H1 (cell line): ENCODE data around the gene LKAAEAR1. TPM values are rescaled to one million over a fixed set of nuclear protein-coding genes. Genes with fewer than 3 reads are reported as not detected.

Experiments used
- CTCF ChIA-PET: fragments of 300-600 bp; sonication (Branson Sonifier 250); formaldehyde crosslinking; loops from one replicate; lab custom pipeline; 2021; ENCODE audit not compliant: partially characterized antibody; lab: Charles Lee
- POLR2A ChIA-PET: fragments of 300-600 bp; sonication (Branson Sonifier 250); formaldehyde crosslinking; loops from one replicate; lab custom pipeline; 2021; ENCODE audit warnings: inconsistent platforms; ENCODE audit not compliant: partially characterized antibody; lab: Charles Lee
- DNase-seq, 2 experiments: peaks; one replicate each; pipeline versions ENCODE4 v3.0.0 to v3.0.0-alpha.2; 2010 to 2022; ENCODE audit warnings: low spot score in 2 of 2, low read depth in 1 of 2, mixed read lengths in 1 of 2
- FAIRE-seq: peaks from 2 replicates; lab custom pipeline; 2011; peaks lifted over from hg19 to GRCh38; lab: Jason Lieb, UNC
- H2AFZ ChIP-seq: 2 replicates; pipeline ENCODE4 v1.8.1; 2012; ENCODE audit warnings: low read length, inconsistent platforms
- H2AK5ac ChIP-seq: 2 replicates; pipeline ENCODE4 v1.6.1; 2013; ENCODE audit warnings: low read depth, low read length
- H2BK120ac ChIP-seq: replicated peaks from 2 replicates; pipeline ENCODE3; 2013; ENCODE audit warnings: low read depth, low read length, inconsistent platforms
- H2BK12ac ChIP-seq: 2 replicates; pipeline ENCODE4 v1.6.1; 2013; ENCODE audit warnings: low read depth, low read length
- H2BK15ac ChIP-seq: 2 replicates; pipeline ENCODE4 v1.6.1; 2013; ENCODE audit warnings: low read length
- H2BK20ac ChIP-seq: 2 replicates; pipeline ENCODE4 v1.6.1; 2013; ENCODE audit warnings: low read length
- H2BK5ac ChIP-seq: 2 replicates; pipeline ENCODE4 v1.6.1; 2013; ENCODE audit warnings: low read depth, low read length
- H3K14ac ChIP-seq: 2 replicates; pipeline ENCODE4 v1.6.1; 2013; ENCODE audit warnings: inconsistent platforms; ENCODE audit not compliant: insufficient read length
- H3K18ac ChIP-seq: 2 replicates; pipeline ENCODE4 v1.6.1; 2013; ENCODE audit warnings: low read length; ENCODE audit errors: extremely low read depth
- H3K23ac ChIP-seq: 2 replicates; pipeline ENCODE4 v1.6.1; 2013; ENCODE audit warnings: inconsistent platforms; ENCODE audit not compliant: insufficient read length
- H3K23me2 ChIP-seq: 2 replicates; pipeline ENCODE4 v1.6.1; 2013; ENCODE audit warnings: low read depth, low read length
- H3K27ac ChIP-seq: 2 replicates; pipeline ENCODE4 v1.6.1; 2011; ENCODE audit warnings: low read depth, low read length, inconsistent platforms
- H3K27me3 ChIP-seq, 4 experiments: replicated peaks in 1 of 4; 1 replicate in 1 of 4; 2 replicates in 3 of 4; pipeline versions ENCODE4 v1.6.1 to v1.8.1; 2011 to 2013; ENCODE audit warnings: low read length in 3 of 4, mild to moderate bottlenecking in 3 of 4, inconsistent platforms in 2 of 4, mixed read lengths in 2 of 4, moderate library complexity in 1 of 4; ENCODE audit not compliant: control insufficient read depth in 3 of 4, insufficient read depth in 3 of 4; ENCODE audit errors: extremely low read depth in 1 of 4
- H3K36me3 ChIP-seq, 4 experiments: 2 replicates each; pipeline versions ENCODE4 v1.6.1 to v1.8.1; 2011 to 2013; ENCODE audit warnings: mild to moderate bottlenecking in 4 of 4, low read length in 3 of 4, moderate library complexity in 2 of 4, control low read depth in 1 of 4, inconsistent platforms in 1 of 4; ENCODE audit not compliant: insufficient read depth in 4 of 4, control insufficient read depth in 2 of 4
- H3K4ac ChIP-seq: replicated peaks from 2 replicates; pipeline ENCODE3; 2013; ENCODE audit warnings: low read length, low read depth, mixed read lengths, inconsistent platforms; ENCODE audit not compliant: insufficient read length
- H3K4me1 ChIP-seq, 4 experiments: replicated peaks in 1 of 4; 1 replicate in 1 of 4; 2 replicates in 3 of 4; pipeline versions ENCODE4 v1.6.1 to v1.8.1; 2011 to 2013; ENCODE audit warnings: low read length in 3 of 4, inconsistent platforms in 2 of 4, mixed read lengths in 1 of 4; ENCODE audit not compliant: insufficient read depth in 4 of 4, control insufficient read depth in 3 of 4
- H3K4me2 ChIP-seq, 2 experiments: 2 replicates each; pipeline versions ENCODE4 v1.6.1 to v1.8.1; 2011 to 2013; ENCODE audit warnings: low read depth in 2 of 2, low read length in 2 of 2, control low read depth in 1 of 2, inconsistent platforms in 1 of 2, mild to moderate bottlenecking in 1 of 2; ENCODE audit not compliant: insufficient read depth in 1 of 2
- H3K4me3 ChIP-seq, 4 experiments: fragments of 200-600, 300-600 bp in 1 of 4; sonication (generic), shearing (Covaris generic), sonication (Bioruptor Twin) in 1 of 4; 2 replicates each; pipeline versions ENCODE4 v1.5.1 to v1.8.1; 2011 to 2016; ENCODE audit warnings: low read length in 4 of 4, low read depth in 3 of 4, control low read depth in 2 of 4, inconsistent platforms in 2 of 4, mild to moderate bottlenecking in 2 of 4, mixed read lengths in 1 of 4, moderate library complexity in 1 of 4; ENCODE audit not compliant: insufficient read depth in 2 of 4; ENCODE audit errors: extremely low read depth in 1 of 4
- H3K56ac ChIP-seq: replicated peaks from 2 replicates; pipeline ENCODE3; 2013; ENCODE audit warnings: low read depth, mild to moderate bottlenecking, mixed read lengths, low read length, inconsistent platforms; ENCODE audit not compliant: insufficient read length
- H3K79me1 ChIP-seq: 2 replicates; pipeline ENCODE4 v1.6.1; 2013; ENCODE audit warnings: low read depth, low read length, control low read depth
- H3K79me2 ChIP-seq, 2 experiments: 2 replicates each; pipeline versions ENCODE4 v1.6.1 to v1.8.1; 2012 to 2013; ENCODE audit warnings: low read length in 2 of 2, mild to moderate bottlenecking in 2 of 2, inconsistent platforms in 1 of 2; ENCODE audit not compliant: insufficient read depth in 2 of 2, control insufficient read depth in 1 of 2
- H3K9ac ChIP-seq, 4 experiments: replicated peaks in 1 of 4; 1 replicate in 1 of 4; 2 replicates in 3 of 4; pipeline versions ENCODE4 v1.6.1 to v1.8.1; 2011 to 2013; ENCODE audit warnings: low read depth in 3 of 4, low read length in 3 of 4, control low read depth in 2 of 4, mild to moderate bottlenecking in 2 of 4, moderate library complexity in 2 of 4, inconsistent platforms in 1 of 4; ENCODE audit errors: extremely low read depth in 1 of 4
- H3K9me3 ChIP-seq, 2 experiments: 2 replicates each; pipeline versions ENCODE4 v1.6.1 to v1.8.1; 2012 to 2013; ENCODE audit warnings: mild to moderate bottlenecking in 2 of 2, moderate library complexity in 2 of 2, control low read depth in 1 of 2, inconsistent platforms in 1 of 2, low read depth in 1 of 2, low read length in 1 of 2, mixed read lengths in 1 of 2; ENCODE audit not compliant: insufficient read depth in 2 of 2
- H4K20me1 ChIP-seq, 2 experiments: replicated peaks in 1 of 2; 2 replicates each; pipeline versions ENCODE3 to v1.8.1; 2011 to 2013; ENCODE audit warnings: inconsistent platforms in 2 of 2, low read length in 2 of 2, mild to moderate bottlenecking in 1 of 2; ENCODE audit not compliant: insufficient read depth in 2 of 2, control insufficient read depth in 1 of 2
- H4K5ac ChIP-seq: 2 replicates; pipeline ENCODE4 v1.6.1; 2013; ENCODE audit warnings: low read length, low read depth, mixed read lengths, inconsistent platforms; ENCODE audit not compliant: insufficient read length
- H4K8ac ChIP-seq: 2 replicates; pipeline ENCODE4 v1.8.0; 2013; ENCODE audit warnings: mild to moderate bottlenecking, moderate library complexity, low read length, inconsistent platforms; ENCODE audit not compliant: insufficient read depth; ENCODE audit errors: extremely low read depth
- H4K91ac ChIP-seq: replicated peaks from 2 replicates; pipeline ENCODE3; 2013; ENCODE audit warnings: low read length, mixed read lengths, inconsistent platforms; ENCODE audit not compliant: insufficient read length
- ATF2 ChIP-seq: IDR thresholded peaks from 2 replicates; pipeline ENCODE4 v1.6.1; 2012; ENCODE audit warnings: low read length, inconsistent platforms
- JUND ChIP-seq: IDR thresholded peaks from 2 replicates; pipeline ENCODE4 v1.6.1; 2011; ENCODE audit warnings: mild to moderate bottlenecking, improper control_type of control experiment, low read length
- KDM1A ChIP-seq: fragments of 200-600, 300-600 bp; sonication (generic); IDR thresholded peaks from 2 replicates; pipeline ENCODE4 v1.7.1; 2016; ENCODE audit warnings: mild to moderate bottlenecking, low read length, borderline replicate concordance
- NANOG ChIP-seq: IDR thresholded peaks from 2 replicates; pipeline ENCODE4 v1.6.1; 2011; ENCODE audit warnings: low read length, low read depth, mild to moderate bottlenecking, inconsistent platforms; ENCODE audit not compliant: insufficient read depth, poor library complexity, severe bottlenecking
- RBBP5 ChIP-seq: IDR thresholded peaks from 2 replicates; pipeline ENCODE4 v1.7.1; 2012; ENCODE audit warnings: low read depth, mild to moderate bottlenecking, inconsistent platforms, low read length, moderate library complexity, borderline replicate concordance
- WGBS, 2 experiments: shearing (Covaris generic) in 1 of 2; methylation state at CpG; one replicate each; pipeline versions ENCODE4 v1.1.6 to v1.1.7; 2013 to 2015; ENCODE audit warnings: low lambda C conversion rate in 2 of 2, mixed read lengths in 2 of 2, inconsistent platforms in 1 of 2, low coverage in 1 of 2, missing lambda C conversion rate in 1 of 2; ENCODE audit not compliant: insufficient replicate concordance in 2 of 2, insufficient coverage in 1 of 2, insufficient read length in 1 of 2; ENCODE audit errors: extremely low coverage in 1 of 2, missing lambda C conversion rate in 1 of 2; 5-methylcytosine and 5-hydroxymethylcytosine counted together
- polyA plus RNA-seq, 7 experiments: library from polyadenylated mRNA; depleted of rRNA in 3 of 7; stranded (reverse) in 5 of 7; unstranded in 2 of 7; fragments of >200 nt in 5 of 7; fragments of 200-250 nt in 2 of 7; gene quantifications; 1 replicate in 5 of 7; 2 replicates in 1 of 7; 4 replicates in 1 of 7; pipeline versions ENCODE4 v1.2.1 to v1.2.3, GENCODE V29; 2011 to 2013; ENCODE audit warnings: missing spikeins in 2 of 7, mixed read lengths in 2 of 7
- total RNA-seq: library from RNA; stranded (reverse); fragmentation: NEBNext Ultra II Directional; extraction: Animal tissue kit (Norgen Biotek cat#: 25700); gene quantifications from 2 replicates; pipeline ENCODE4 v1.2.1, GENCODE V29; 2021

Gene LKAAEAR1
- total and polyA plus RNA-seq, 2 of the 8 experiments (the other 6 are each of a cell fraction or from before 2014, with no cell fraction given) = 0.41 to 0.53 TPM

GRCh38 chr20:64098471-64099013 lies 14.3 kb upstream of the LKAAEAR1 start:
- H3K23me2 ChIP-seq = peaks cover 7% of the 10 kb centered on the region; the same call in 1 of the 2 replicates
- H4K8ac ChIP-seq = no peak overlapping the region; the same call in 1 of the 2 replicates
- H2BK20ac ChIP-seq = no peak overlapping the region
- H3K14ac ChIP-seq = no peak overlapping the region
- H4K5ac ChIP-seq = no peak overlapping the region
- H3K4me3 ChIP-seq = no peak overlapping the region
- FAIRE-seq (no peak), DNase-seq (no peak)
- no peak for TF ChIP-seq JUND
- TF ChIP-seq ATF2 = no peak
- no peak for TF ChIP-seq RBBP5
- TF ChIP-seq KDM1A = no peak
- TF ChIP-seq NANOG = no peak
- no peak overlapping the region; a peak in 1 of 7 replicates for H3K9ac ChIP-seq
- H3K79me1 ChIP-seq = no peaks in the 10 kb centered on the region
- H3K4me1 ChIP-seq = peaks cover 0 to 2% (median under 1%) of the 10 kb centered on the region in 4 experiments; a peak in 1 of 7 replicates
- no peaks in the 10 kb centered on the region for H3K79me2 ChIP-seq
- no peak overlapping the region for H3K18ac ChIP-seq
- no peak overlapping the region for H2AK5ac ChIP-seq
- no peak overlapping the region for H2AFZ ChIP-seq
- H3K4me2 ChIP-seq = no peak overlapping the region
- no peak overlapping the region for H3K4ac ChIP-seq
- H2BK12ac ChIP-seq = no peak overlapping the region
- H3K27ac ChIP-seq = no peak overlapping the region
- H2BK120ac ChIP-seq = no peak overlapping the region
- H3K56ac ChIP-seq = no peak overlapping the region
- no peak overlapping the region for H2BK15ac ChIP-seq
- H4K91ac ChIP-seq = no peak overlapping the region
- H2BK5ac ChIP-seq = no peak overlapping the region
- no peaks in the 10 kb centered on the region for H3K36me3 ChIP-seq
- POLR2A ChIA-PET = interaction anchor here (1.1 kb wide), 1 partner anchor 10 kb away, joined by 3 read pairs; no protein-coding TSS in a partner anchor
- CTCF ChIA-PET = interaction anchor here (1.0 to 5.0 kb wide), 7 partner anchors 9 to 45 kb away, joined by 3 to 41 read pairs (median 4); partner anchors contain the start of gene LKAAEAR1
- H3K9me3 ChIP-seq = no peaks in the 10 kb centered on the region
- WGBS, 2 experiments = 88% methylated on average over 28 of the region's 28 CpGs; no CpG with 5 or more reads in 1 of the 2 experiments
- H3K23ac ChIP-seq = no peak overlapping the region
- peaks cover 0 to 2% of the 10 kb centered on the region in 2 experiments for H4K20me1 ChIP-seq
- H3K27me3 ChIP-seq = peaks cover 2 to 26% (median 21%) of the 10 kb centered on the region in 4 experiments
